ENCODE data around the gene NTRK3.
"Not testable (repeated sequence)": the region's sequence is repeated elsewhere in the genome, so short reads cannot be mapped to it uniquely, and the experiment has no call there.

The NTRK3 gene

GRCh38 chr15:88071141-88071540 is 185.4 kb downstream of the NTRK3 start:
- DNase-seq = no peak

GRCh38 chr15:88069561-88069960 is 187.0 kb downstream of the NTRK3 start:
- no peak for DNase-seq

GRCh38 chr15:88067331-88067685 is 189.2 kb downstream of the NTRK3 start:
- no peak for DNase-seq

GRCh38 chr15:88066636-88067330 is 189.8 kb downstream of the NTRK3 start:
- no peak for DNase-seq

- no peak for DNase-seq
These were observed 195.1 kb downstream of the NTRK3 start for GRCh38 chr15:88061452-88061851.

GRCh38 chr15:88060383-88060782 is 196.2 kb downstream of the NTRK3 start:
- no peak for DNase-seq

GRCh38 chr15:88057836-88058235 is 198.7 kb downstream of the NTRK3 start:
- DNase-seq = no peak

GRCh38 chr15:88049506-88049905 is 207.0 kb downstream of the NTRK3 start:
- DNase-seq = no peak

GRCh38 chr15:88048755-88049154 is 207.8 kb downstream of the NTRK3 start:
- no peak for DNase-seq

- DNase-seq = no peak
These were observed 208.3 kb downstream of the NTRK3 start for GRCh38 chr15:88048237-88048636.

GRCh38 chr15:88046576-88047129 is 209.9 kb downstream of the NTRK3 start:
- DNase-seq = no peak

GRCh38 chr15:88043396-88043795 is 213.1 kb downstream of the NTRK3 start:
- no peak for DNase-seq

GRCh38 chr15:88042047-88042446 is 214.5 kb downstream of the NTRK3 start:
- no peak for DNase-seq

- no peak for DNase-seq
These were observed 216.0 kb downstream of the NTRK3 start for GRCh38 chr15:88040516-88040915.

- DNase-seq = no peak
These were observed 218.3 kb downstream of the NTRK3 start for GRCh38 chr15:88038261-88038660.

GRCh38 chr15:88036154-88036839 is 220.2 kb downstream of the NTRK3 start:
- DNase-seq = no peak

- no peak for DNase-seq
These were observed 221.2 kb downstream of the NTRK3 start for GRCh38 chr15:88035381-88035780.

- not testable (repeated sequence) for DNase-seq
These were observed 223.1 kb downstream of the NTRK3 start for GRCh38 chr15:88033421-88033820.

- no peak for DNase-seq
These were observed 223.8 kb downstream of the NTRK3 start for GRCh38 chr15:88032787-88033186.

- DNase-seq = no peak
These were observed 225.1 kb downstream of the NTRK3 start for GRCh38 chr15:88031461-88031860.

GRCh38 chr15:88029696-88030095 is 226.8 kb downstream of the NTRK3 start:
- DNase-seq = no peak

- no peak for DNase-seq
These were observed 228.5 kb downstream of the NTRK3 start for GRCh38 chr15:88028024-88028423.

- DNase-seq = no peak
These were observed 232.6 kb downstream of the NTRK3 start for GRCh38 chr15:88023914-88024313.

GRCh38 chr15:88022716-88023115 is 233.8 kb downstream of the NTRK3 start:
- DNase-seq = no peak

GRCh38 chr15:88021601-88022000 is 234.9 kb downstream of the NTRK3 start:
- DNase-seq = no peak

Data from NCI-H1930 (cell line).